OCI-LY3 (cell line): ENCODE data around the gene SNX24.

Source experiments
- CTCF ChIP-seq: fragments of 200-600, 300-600 bp; sonication (generic); IDR thresholded peaks from 2 replicates; pipeline ENCODE4 v1.5.1; 2014; ENCODE audit warnings: antibody characterized with exemption, low read length, low read depth
- EZH2phosphoT487 ChIP-seq: fragments of 200-600 bp; shearing (Covaris generic); IDR thresholded peaks from 2 replicates; pipeline ENCODE4 v1.6.1; 2018; ENCODE audit warnings: antibody characterized with exemption, mixed run types, low read depth

DNA sequence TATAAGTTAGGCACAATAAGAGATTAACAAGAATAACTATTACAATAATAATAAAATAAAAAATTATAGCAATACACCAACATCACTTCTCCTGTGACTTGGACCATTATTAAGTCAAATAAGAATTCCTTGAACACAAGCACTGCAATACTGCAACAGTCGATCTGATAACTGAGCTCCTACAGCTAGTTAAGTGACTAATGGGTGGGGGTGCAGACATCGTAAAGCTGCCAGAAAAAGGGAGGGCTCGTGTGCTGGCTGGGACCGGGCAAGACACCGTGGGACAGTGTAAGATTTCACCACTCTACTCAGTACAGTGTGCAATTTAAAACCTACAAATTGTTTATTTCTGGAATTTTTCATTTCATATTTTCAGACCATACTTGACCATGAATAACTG, 78.8 kb downstream of the SNX24 start:
- TF ChIP-seq CTCF, result no peak
- no peak for TF ChIP-seq EZH2phosphoT487
